Mucosa of rectum (tissue), 2 donors: ENCODE results near the gene WDR38.

ENCODE experiments used
- H3K27ac ChIP-seq, 2 donors: one replicate each; pipeline ENCODE4 v1.7.0; 2013; ENCODE audit warnings: inconsistent platforms in 2 of 2, low read depth in 2 of 2, low read length in 2 of 2
- H3K27me3 ChIP-seq, 2 donors: one replicate each; pipeline ENCODE4 v1.7.0; 2013; ENCODE audit warnings: low read length in 2 of 2; ENCODE audit not compliant: control insufficient read depth in 2 of 2, insufficient read depth in 2 of 2
- H3K36me3 ChIP-seq, 2 donors: one replicate each; pipeline ENCODE4 v1.7.0; 2013; ENCODE audit warnings: low read length in 2 of 2; ENCODE audit not compliant: control insufficient read depth in 2 of 2, insufficient read depth in 2 of 2
- H3K4me1 ChIP-seq, 2 donors: one replicate each; pipeline ENCODE4 v1.7.0; 2013; ENCODE audit warnings: low read length in 2 of 2, mild to moderate bottlenecking in 1 of 2; ENCODE audit not compliant: control insufficient read depth in 2 of 2, insufficient read depth in 2 of 2
- H3K4me3 ChIP-seq, 2 donors: one replicate each; pipeline ENCODE4 v1.7.0; 2013; ENCODE audit warnings: low read length in 2 of 2
- H3K9ac ChIP-seq, 2 donors: one replicate each; pipeline ENCODE4 v1.7.0; 2013; ENCODE audit warnings: low read length in 2 of 2, low read depth in 1 of 2, mild to moderate bottlenecking in 1 of 2
- H3K9me3 ChIP-seq, 2 donors: one replicate each; pipeline ENCODE4 v1.7.0; 2013; ENCODE audit warnings: low read length in 2 of 2; ENCODE audit not compliant: control insufficient read depth in 2 of 2
- donor health status: healthy.
- donor health status: Normal muscosa, but diverticular disease.

Gene WDR38

GRCh38 chr9:124894741-124895170, 41.5 kb downstream of the WDR38 start:
- H3K4me1 ChIP-seq: no peaks in the 10 kb centered on the region
- H3K9ac ChIP-seq: no peak overlapping the region
- H3K36me3 ChIP-seq: peaks cover 36 to 57% of the 10 kb centered on the region in 2 donors
- H3K9me3 ChIP-seq: no peaks in the 10 kb centered on the region
- no peaks in the 10 kb centered on the region for H3K27me3 ChIP-seq
- H3K4me3 ChIP-seq: no peak overlapping the region
- H3K27ac ChIP-seq: no peak overlapping the region

- Histone ChIP-seq H3K27ac (no peak overlapping the region), H3K36me3 (peaks cover 24 to 48% of the 10 kb centered on the region in 2 donors), H3K4me3 (no peak overlapping the region), H3K9ac (no peak overlapping the region), H3K4me1 (no peaks in the 10 kb centered on the region), H3K9me3 (no peaks in the 10 kb centered on the region), H3K27me3 (no peaks in the 10 kb centered on the region)
Observed at GRCh38 chr9:124897570-124898460, 44.6 kb downstream of the WDR38 start.

GRCh38 chr9:124899845-124900244, 46.6 kb downstream of the WDR38 start:
- no peak overlapping the region for H3K4me3 ChIP-seq
- no peaks in the 10 kb centered on the region for H3K9me3 ChIP-seq
- H3K4me1 ChIP-seq: no peaks in the 10 kb centered on the region
- no peak overlapping the region for H3K27ac ChIP-seq
- no peaks in the 10 kb centered on the region for H3K27me3 ChIP-seq
- H3K9ac ChIP-seq: no peak overlapping the region
- H3K36me3 ChIP-seq: peaks cover 18 to 41% of the 10 kb centered on the region in 2 donors

- peaks cover 23 to 32% of the 10 kb centered on the region in 2 donors for H3K36me3 ChIP-seq
Observed at GRCh38 chr9:124906966-124907365, 53.7 kb downstream of the WDR38 start.

More at GRCh38 chr9:124906966-124907365, 53.7 kb downstream of the WDR38 start:
- Histone ChIP-seq H3K9ac (no peak overlapping the region), H3K4me1 (no peaks in the 10 kb centered on the region), H3K27ac (no peak overlapping the region), H3K4me3 (no peak overlapping the region), H3K9me3 (no peaks in the 10 kb centered on the region), H3K27me3 (no peaks in the 10 kb centered on the region)
